HEK293 (cell line): Measurements from ENCODE around the gene PPRC1.
A peak's percentile ranks its signal among the peaks of the same experiment; 100 is the strongest.

ENCODE experiments used
- CTCF ChIA-PET: fragments of 350-600 bp; formaldehyde crosslinking; extraction: SDS; loops from one replicate; lab custom pipeline; 2021; ENCODE audit warnings: antibody characterized with exemption; lab: Yijun Ruan, JAX
- POLR2A ChIA-PET: fragments of 300-600 bp; formaldehyde crosslinking; extraction: SDS; loops from one replicate; lab custom pipeline; 2020; ENCODE audit warnings: antibody characterized with exemption, inconsistent platforms; lab: Yijun Ruan, JAX
- H3K27ac ChIP-seq: fragments of 200-500 bp; sonication (Bioruptor generic); 2 replicates; pipeline ENCODE4 v1.5.1; 2014; ENCODE audit warnings: low read depth, low read length, control low read depth, inconsistent platforms; ENCODE audit errors: extremely low read depth
- H3K36me3 ChIP-seq, 2 experiments: fragments of 200-500 bp in 1 of 2; sonication (Bioruptor generic) in 1 of 2; 1 replicate in 1 of 2; 2 replicates in 1 of 2; pipeline ENCODE4 v1.5.1; 2014 to 2017; ENCODE audit warnings: inconsistent platforms in 2 of 2, low read length in 2 of 2; ENCODE audit not compliant: control insufficient read depth in 2 of 2, insufficient read depth in 1 of 2
- H3K4me1 ChIP-seq: fragments of 200-500 bp; sonication (Bioruptor generic); 2 replicates; pipeline ENCODE4 v1.5.1; 2014; ENCODE audit warnings: mild to moderate bottlenecking, low read length, inconsistent platforms; ENCODE audit not compliant: control insufficient read depth, insufficient read depth
- H3K4me3 ChIP-seq: 2 replicates; pipeline ENCODE4 v1.5.1; 2011; ENCODE audit warnings: low read depth, mild to moderate bottlenecking, control low read depth, low read length, moderate library complexity
- H3K9me3 ChIP-seq: fragments of 200-500 bp; sonication (Bioruptor generic); 2 replicates; pipeline ENCODE4 v1.5.1; 2014; ENCODE audit warnings: low read depth, low read length, inconsistent platforms; ENCODE audit not compliant: control insufficient read depth, insufficient read depth
- HOXD13 ChIP-seq: sonication (generic); formaldehyde crosslinking; IDR thresholded peaks from 2 replicates; pipeline ENCODE4 v1.8.0; 2022; ENCODE audit warnings: missing genetic modification reagents, borderline replicate concordance
- KLF16 ChIP-seq: fragments of 450-650 bp; formaldehyde crosslinking; IDR thresholded peaks from 2 replicates; pipeline ENCODE4 v1.5.1; 2017; ENCODE audit warnings: missing biosample characterization, missing genetic modification characterization
- MYNN ChIP-seq: fragments of 450-650 bp; formaldehyde crosslinking; IDR thresholded peaks from 2 replicates; pipeline ENCODE4 v1.5.1; 2016; ENCODE audit warnings: missing biosample characterization, missing genetic modification characterization, borderline replicate concordance
- OSR2 ChIP-seq: fragments of 450-650 bp; formaldehyde crosslinking; IDR thresholded peaks from 2 replicates; pipeline ENCODE4 v1.5.1; 2016; ENCODE audit warnings: missing biosample characterization, missing genetic modification characterization
- SALL2 ChIP-seq: fragments of 450-650 bp; formaldehyde crosslinking; IDR thresholded peaks from 2 replicates; pipeline ENCODE4 v1.5.0; 2017; ENCODE audit warnings: missing biosample characterization, mild to moderate bottlenecking, missing genetic modification characterization, borderline replicate concordance
- SETDB1 ChIP-seq: IDR thresholded peaks from one replicate; pipeline ENCODE4 v1.6.1; 2017; ENCODE audit warnings: mild to moderate bottlenecking, low read length, moderate library complexity, mixed read lengths; ENCODE audit not compliant: insufficient read length
- TCF7L2 ChIP-seq: IDR thresholded peaks from 2 replicates; pipeline ENCODE4 v1.6.1; 2011; ENCODE audit warnings: low read depth, mild to moderate bottlenecking, inconsistent platforms, low read length, moderate library complexity, borderline replicate concordance
- ZBTB17 ChIP-seq: fragments of 450-650 bp; formaldehyde crosslinking; IDR thresholded peaks from 2 replicates; pipeline ENCODE4 v1.5.1; 2016; ENCODE audit warnings: missing biosample characterization, missing genetic modification characterization
- ZFP37 ChIP-seq: fragments of 450-650 bp; formaldehyde crosslinking; IDR thresholded peaks from 2 replicates; pipeline ENCODE4 v1.5.1; 2016; ENCODE audit warnings: missing biosample characterization, missing genetic modification characterization
- ZNF175 ChIP-seq: fragments of 450-650 bp; formaldehyde crosslinking; IDR thresholded peaks from 2 replicates; pipeline ENCODE4 v1.5.1; 2016; ENCODE audit warnings: missing biosample characterization, missing genetic modification characterization
- ZNF248 ChIP-seq: fragments of 450-650 bp; formaldehyde crosslinking; IDR thresholded peaks from 2 replicates; pipeline ENCODE4 v1.5.1; 2017; ENCODE audit warnings: missing biosample characterization, missing genetic modification characterization
- ZNF280C ChIP-seq: fragments of 450-650 bp; formaldehyde crosslinking; IDR thresholded peaks from 2 replicates; pipeline ENCODE4 v1.5.1; 2016; ENCODE audit warnings: missing biosample characterization, missing genetic modification characterization
- ZNF513 ChIP-seq: fragments of 450-650 bp; IDR thresholded peaks from 2 replicates; pipeline ENCODE4 v1.5.1; 2018; ENCODE audit warnings: missing biosample characterization, missing genetic modification characterization
- ZNF585B ChIP-seq: fragments of 450-650 bp; formaldehyde crosslinking; IDR thresholded peaks from 2 replicates; pipeline ENCODE4 v1.5.1; 2016; ENCODE audit warnings: missing biosample characterization, missing genetic modification characterization
- ZNF623 ChIP-seq: fragments of 450-650 bp; formaldehyde crosslinking; IDR thresholded peaks from 2 replicates; pipeline ENCODE4 v1.5.1; 2016; ENCODE audit warnings: missing biosample characterization, missing genetic modification characterization
- ZNF629 ChIP-seq: fragments of 450-650 bp; formaldehyde crosslinking; IDR thresholded peaks from 2 replicates; pipeline ENCODE4 v1.5.1; 2017; ENCODE audit warnings: missing biosample characterization, missing genetic modification characterization
- ZNF670 ChIP-seq: fragments of 450-650 bp; formaldehyde crosslinking; IDR thresholded peaks from 2 replicates; pipeline ENCODE4 v1.5.1; 2016; ENCODE audit warnings: missing biosample characterization, missing genetic modification characterization, low read depth
- ZNF707 ChIP-seq: fragments of 450-650 bp; formaldehyde crosslinking; IDR thresholded peaks from 2 replicates; pipeline ENCODE4 v1.5.1; 2016; ENCODE audit warnings: missing biosample characterization, missing genetic modification characterization
- ZNF768 ChIP-seq: fragments of 450-650 bp; formaldehyde crosslinking; IDR thresholded peaks from 2 replicates; pipeline ENCODE4 v1.5.1; 2018; ENCODE audit warnings: missing biosample characterization, mild to moderate bottlenecking, missing genetic modification characterization
- ZNF785 ChIP-seq: fragments of 450-650 bp; formaldehyde crosslinking; IDR thresholded peaks from 2 replicates; pipeline ENCODE4 v1.5.1; 2016; ENCODE audit warnings: missing biosample characterization, missing genetic modification characterization
- ZNF837 ChIP-seq: fragments of 450-650 bp; formaldehyde crosslinking; IDR thresholded peaks from 2 replicates; pipeline ENCODE4 v1.5.1; 2016; ENCODE audit warnings: missing biosample characterization, missing genetic modification characterization

Gene PPRC1

GRCh38 chr10:102159051-102159597, 26.3 kb downstream of the PPRC1 start:
- ChIA-PET POLR2A (no interaction called here), CTCF (interaction anchor here (1.1 to 1.7 kb wide), 3 partner anchors 11 to 193 kb away, joined by 3 to 5 read pairs (median 4); no protein-coding TSS in a partner anchor)
- TF ChIP-seq OSR2 = peak; percentile 87
- TF ChIP-seq MYNN (tag by site-specific recombination) = no peak
- H3K4me3 ChIP-seq = no peak overlapping the region
- H3K9me3 ChIP-seq = no peaks in the 10 kb centered on the region
- H3K36me3 ChIP-seq = peaks cover 83 to 99% of the 10 kb centered on the region in 2 experiments
- H3K27ac ChIP-seq = no peak overlapping the region
- no peaks in the 10 kb centered on the region; the same call in 1 of the 2 replicates for H3K4me1 ChIP-seq

GRCh38 chr10:102159831-102160230, 27.0 kb downstream of the PPRC1 start:
- ChIA-PET POLR2A (no interaction called here), CTCF (interaction anchor here (1.0 to 1.7 kb wide), 3 partner anchors 10 to 192 kb away, joined by 3 to 5 read pairs (median 4); no protein-coding TSS in a partner anchor)
- Histone ChIP-seq H3K27ac (no peak overlapping the region), H3K4me3 (no peak overlapping the region), H3K4me1 (no peaks in the 10 kb centered on the region), H3K36me3 (peaks cover 76 to 94% of the 10 kb centered on the region in 2 experiments), H3K9me3 (no peaks in the 10 kb centered on the region)
- no peak for TF ChIP-seq KLF16 (tag by site-specific recombination)
- TF ChIP-seq ZNF280C (tag by site-specific recombination) = no peak
- TF ChIP-seq SETDB1 = no peak
- no peak for TF ChIP-seq ZNF768 (tag by site-specific recombination)
- no peak for TF ChIP-seq ZNF670 (tag by site-specific recombination)
- TF ChIP-seq ZNF707 (tag by site-specific recombination) = no peak
- no peak for TF ChIP-seq TCF7L2
- TF ChIP-seq HOXD13 (CRISPR knock-in tag) = no peak
- no peak for TF ChIP-seq ZNF623 (tag by site-specific recombination)
- no peak for TF ChIP-seq ZFP37
- TF ChIP-seq ZNF513 (tag by site-specific recombination) = no peak
- TF ChIP-seq ZNF248 = no peak
- TF ChIP-seq ZNF629 (tag by site-specific recombination) = no peak
- TF ChIP-seq ZNF175 (tag by site-specific recombination) = no peak
- no peak for TF ChIP-seq ZNF785 (tag by site-specific recombination)
- TF ChIP-seq ZNF585B = no peak
- no peak for TF ChIP-seq ZBTB17 (tag by site-specific recombination)
- no peak for TF ChIP-seq ZNF837 (tag by site-specific recombination)
- TF ChIP-seq SALL2 (tag by site-specific recombination) = no peak
